T-helper 17 cell (primary cell): ENCODE measurements around the gene PTTG2. TPM values are rescaled to one million over a fixed set of nuclear protein-coding genes. Genes with fewer than 3 reads are reported as not detected.
"Not testable (repeated sequence)": the region's sequence is repeated elsewhere in the genome, so short reads cannot be mapped to it uniquely, and the experiment has no call there.

Experiments used
- ATAC-seq: fragments of 150-1000 bp; cut with Tn5 transposase; 2 replicates; pipeline ENCODE4 v1.10.0; 2021; ENCODE audit warnings: mild to moderate bottlenecking, moderate library complexity
- DNase-seq, 3 donors: peaks; one replicate each; pipeline versions ENCODE4 v3.0.0 to v3.0.0-alpha.2; 2020 to 2021
- H3K9me3 ChIP-seq: one replicate; pipeline ENCODE4 v1.7.0; 2013; ENCODE audit warnings: low read length, mild to moderate bottlenecking; ENCODE audit not compliant: control insufficient read depth, poor library complexity, severe bottlenecking
- H3K27ac Mint-ChIP-seq: one replicate; pipeline ENCODE4 v1.8.0; 2022; ENCODE audit warnings: mild to moderate bottlenecking, moderate library complexity, mixed read lengths
- H3K27me3 Mint-ChIP-seq: one replicate; pipeline ENCODE4 v1.8.0; 2022; ENCODE audit warnings: mixed read lengths
- H3K36me3 Mint-ChIP-seq: one replicate; pipeline ENCODE4 v1.8.0; 2022; ENCODE audit warnings: low read depth, mixed read lengths
- H3K4me1 Mint-ChIP-seq: one replicate; pipeline ENCODE4 v1.8.0; 2022; ENCODE audit warnings: mild to moderate bottlenecking, mixed read lengths
- H3K4me3 Mint-ChIP-seq: one replicate; pipeline ENCODE4 v1.8.0; 2022; ENCODE audit warnings: mild to moderate bottlenecking, moderate library complexity, mixed read lengths
- total RNA-seq, 4 donors: library from RNA in 2 of 4; stranded (reverse) in 2 of 4; gene quantifications; one replicate each; pipeline ENCODE4 v1.2.3 and lab custom pipeline; 2022 to 2026

Gene PTTG2
- total RNA-seq, 2 donors from 2014 or later = 1.5 TPM; not detected in 1

DNA sequence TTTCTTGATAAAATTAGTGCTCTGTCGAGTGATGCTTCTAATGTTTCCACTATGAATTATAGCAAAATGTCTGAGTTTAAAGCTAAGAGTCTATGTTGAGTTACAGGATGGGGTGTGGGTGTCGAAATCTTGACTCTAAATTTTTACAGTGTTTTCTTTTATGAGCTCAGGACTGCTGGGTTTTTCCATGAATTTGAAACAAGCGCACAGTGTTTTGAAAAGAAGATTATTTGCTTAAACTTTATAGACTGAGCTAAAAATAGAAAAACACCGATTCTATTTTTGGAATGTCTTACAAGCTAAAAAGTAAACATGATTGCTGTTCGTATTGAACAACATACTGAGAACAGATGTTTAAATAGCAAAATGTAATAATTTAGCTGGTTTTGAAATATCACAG lies 7.5 kb downstream of the PTTG2 start:
- Mint-ChIP-seq H3K27ac (peak overlapping the region; percentile 32), H3K36me3 (no peaks in the 10 kb centered on the region), H3K4me1 (peaks cover 16% of the 10 kb centered on the region), H3K27me3 (no peaks in the 10 kb centered on the region), H3K4me3 (no peak overlapping the region)
- ATAC-seq (no peak), DNase-seq (no peak)
- H3K9me3 ChIP-seq = no peaks in the 10 kb centered on the region

- DNase-seq (no peak), ATAC-seq (no peak)
- H3K27me3 Mint-ChIP-seq = no peaks in the 10 kb centered on the region
- no peaks in the 10 kb centered on the region for H3K36me3 Mint-ChIP-seq
- H3K4me3 Mint-ChIP-seq = no peak overlapping the region
- H3K9me3 ChIP-seq = no peaks in the 10 kb centered on the region
- peak overlapping the region; percentile 39 for H3K27ac Mint-ChIP-seq
- peaks cover 17% of the 10 kb centered on the region for H3K4me1 Mint-ChIP-seq
Measured at GRCh38 chr4:37968747-37969146, 8.5 kb downstream of the PTTG2 start.

DNA sequence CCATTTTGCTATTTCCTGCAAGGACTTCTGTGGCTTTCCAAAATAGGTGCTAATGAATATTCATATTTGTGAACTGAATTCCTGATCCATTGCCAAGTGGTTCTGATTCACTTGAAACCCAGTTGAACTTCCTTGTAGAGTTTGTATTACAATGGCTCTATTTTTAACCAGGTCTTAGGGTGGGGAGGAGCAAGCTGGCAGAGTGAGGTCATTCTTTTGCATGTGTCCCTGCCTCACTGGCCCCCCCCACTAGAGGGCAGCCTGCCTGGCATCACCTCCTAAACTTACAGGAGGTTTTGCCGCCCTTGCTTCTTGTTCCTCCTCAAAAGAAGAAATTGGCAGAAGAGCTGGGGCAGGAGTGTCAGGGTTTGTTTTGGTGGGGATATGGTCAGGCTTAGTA lies 10.5 kb downstream of the PTTG2 start:
- Mint-ChIP-seq H3K27me3 (no peaks in the 10 kb centered on the region), H3K4me3 (no peak overlapping the region), H3K36me3 (no peaks in the 10 kb centered on the region), H3K4me1 (peaks cover 14% of the 10 kb centered on the region), H3K27ac (no peak overlapping the region)
- ATAC-seq (peak; percentile 97), DNase-seq (peak; percentile 15 to 53 (median 19))
- H3K9me3 ChIP-seq = no peaks in the 10 kb centered on the region

GRCh38 chr4:37971202-37971601 lies 11.0 kb downstream of the PTTG2 start:
- H3K4me3 Mint-ChIP-seq = no peak overlapping the region
- no peaks in the 10 kb centered on the region for H3K9me3 ChIP-seq
- H3K36me3 Mint-ChIP-seq = no peaks in the 10 kb centered on the region
- H3K27ac Mint-ChIP-seq = no peak overlapping the region
- no peaks in the 10 kb centered on the region for H3K27me3 Mint-ChIP-seq
- DNase-seq (no peak), ATAC-seq (no peak)
- peaks cover 14% of the 10 kb centered on the region for H3K4me1 Mint-ChIP-seq

- H3K27ac Mint-ChIP-seq = no peak overlapping the region
- H3K4me3 Mint-ChIP-seq = no peak overlapping the region
Measured at GRCh38 chr4:37973441-37973840, 13.2 kb downstream of the PTTG2 start.

DNA sequence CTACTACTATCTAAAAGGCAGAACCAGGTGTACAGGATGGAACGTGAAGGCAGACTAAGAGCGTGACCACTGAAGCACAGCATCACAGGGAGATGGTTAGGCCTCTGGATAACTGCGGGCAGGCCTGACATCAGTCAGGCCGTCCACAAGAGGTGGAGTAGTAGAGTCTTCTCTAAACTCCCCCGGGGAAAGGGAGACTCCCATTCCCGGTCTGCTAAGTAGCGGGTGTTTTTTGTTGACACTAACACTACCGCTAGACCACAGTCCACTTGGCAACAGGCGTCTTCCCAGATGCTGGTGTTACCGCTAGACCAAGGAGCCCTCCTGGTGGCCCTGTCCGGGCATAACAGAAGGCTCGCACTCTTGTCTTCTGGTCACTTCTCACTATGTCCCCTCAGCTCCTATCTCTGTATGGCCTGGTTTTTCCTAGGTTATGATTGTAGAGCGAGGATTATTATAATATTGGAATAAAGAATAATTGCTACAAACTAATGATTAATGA lies 15.2 kb downstream of the PTTG2 start:
- peak overlapping the region; percentile 90 for H3K27ac Mint-ChIP-seq
- not testable (repeated sequence) for ATAC-seq, H3K4me3 Mint-ChIP-seq, H3K9me3 ChIP-seq, DNase-seq, H3K36me3 Mint-ChIP-seq, H3K27me3 Mint-ChIP-seq
- H3K4me1 Mint-ChIP-seq = peaks cover 16% of the 10 kb centered on the region

More at GRCh38 chr4:37973441-37973840, 13.2 kb downstream of the PTTG2 start:
- Mint-ChIP-seq H3K27me3 (no peaks in the 10 kb centered on the region), H3K36me3 (no peaks in the 10 kb centered on the region), H3K4me1 (peaks cover 19% of the 10 kb centered on the region)
- DNase-seq (no peak), ATAC-seq (no peak)
- no peaks in the 10 kb centered on the region for H3K9me3 ChIP-seq

DNA sequence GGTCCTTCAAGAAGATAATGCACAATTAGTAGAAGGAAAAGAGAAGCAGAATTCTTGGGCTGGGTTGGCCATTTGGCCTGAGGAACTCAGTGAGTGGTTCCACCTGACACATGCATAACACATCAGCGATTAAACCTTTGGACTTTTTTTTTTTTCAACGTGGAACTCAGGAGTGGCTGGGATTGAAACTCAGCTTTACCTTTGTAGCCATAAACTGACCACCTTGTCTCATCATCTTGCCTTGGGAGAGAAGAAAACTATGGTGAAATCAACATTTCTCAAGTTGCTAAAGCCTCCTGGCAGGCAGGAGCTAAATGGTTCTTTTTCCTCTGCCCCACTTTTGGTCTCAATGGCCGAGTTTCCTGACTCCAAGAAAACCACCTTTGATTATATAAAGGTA lies 16.3 kb downstream of the PTTG2 start:
- H3K36me3 Mint-ChIP-seq = no peaks in the 10 kb centered on the region
- no peaks in the 10 kb centered on the region for H3K27me3 Mint-ChIP-seq
- peak overlapping the region; percentile 86 for H3K4me3 Mint-ChIP-seq
- peak overlapping the region; percentile 60 for H3K27ac Mint-ChIP-seq
- ATAC-seq (no peak), DNase-seq (no peak)
- H3K4me1 Mint-ChIP-seq = peaks cover 15% of the 10 kb centered on the region
- no peaks in the 10 kb centered on the region for H3K9me3 ChIP-seq

DNA sequence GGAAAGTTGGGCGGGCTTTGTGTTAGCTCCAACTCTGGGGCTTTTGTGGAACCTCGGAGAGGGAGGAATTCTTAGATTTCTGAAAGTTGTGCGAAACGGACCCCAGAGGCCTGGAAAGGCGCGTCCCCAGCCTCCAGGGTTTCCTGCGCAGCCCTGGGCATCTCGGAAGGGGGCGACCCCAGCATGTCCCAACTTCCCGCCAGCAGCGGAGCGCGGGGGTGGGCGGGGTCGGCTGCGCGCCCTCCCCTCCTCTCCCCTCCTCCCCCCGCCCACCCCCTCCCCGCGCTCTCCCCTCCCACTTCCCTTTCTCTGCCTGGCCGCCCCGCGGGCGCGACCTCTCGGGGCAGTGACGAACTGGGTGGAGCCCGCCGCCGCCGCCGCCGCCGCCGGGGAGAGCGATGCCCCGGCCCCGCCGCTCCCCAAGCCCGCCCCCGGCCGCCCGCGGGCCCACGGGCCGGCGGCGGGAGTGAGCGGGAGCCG lies 16.8 kb downstream of the PTTG2 start:
- H3K9me3 ChIP-seq = no peaks in the 10 kb centered on the region
- Mint-ChIP-seq H3K27me3 (no peaks in the 10 kb centered on the region), H3K36me3 (no peaks in the 10 kb centered on the region), H3K4me1 (peaks cover 18% of the 10 kb centered on the region), H3K27ac (peak overlapping the region; percentile 60), H3K4me3 (peak overlapping the region; percentile 86)
- ATAC-seq = peak; percentile 88
- DNase-seq = peak; percentile 72 to 79 (median 77)

GRCh38 chr4:37977471-37978247 lies 17.5 kb downstream of the PTTG2 start:
- DNase-seq = peak; percentile 57 to 69 (median 67)
- Mint-ChIP-seq H3K4me1 (peaks cover 24% of the 10 kb centered on the region), H3K4me3 (peak overlapping the region; percentile 86), H3K27me3 (no peaks in the 10 kb centered on the region), H3K36me3 (no peaks in the 10 kb centered on the region), H3K27ac (peak overlapping the region; percentile 39)
- no peaks in the 10 kb centered on the region for H3K9me3 ChIP-seq
- peak; percentile 83 for ATAC-seq

DNA sequence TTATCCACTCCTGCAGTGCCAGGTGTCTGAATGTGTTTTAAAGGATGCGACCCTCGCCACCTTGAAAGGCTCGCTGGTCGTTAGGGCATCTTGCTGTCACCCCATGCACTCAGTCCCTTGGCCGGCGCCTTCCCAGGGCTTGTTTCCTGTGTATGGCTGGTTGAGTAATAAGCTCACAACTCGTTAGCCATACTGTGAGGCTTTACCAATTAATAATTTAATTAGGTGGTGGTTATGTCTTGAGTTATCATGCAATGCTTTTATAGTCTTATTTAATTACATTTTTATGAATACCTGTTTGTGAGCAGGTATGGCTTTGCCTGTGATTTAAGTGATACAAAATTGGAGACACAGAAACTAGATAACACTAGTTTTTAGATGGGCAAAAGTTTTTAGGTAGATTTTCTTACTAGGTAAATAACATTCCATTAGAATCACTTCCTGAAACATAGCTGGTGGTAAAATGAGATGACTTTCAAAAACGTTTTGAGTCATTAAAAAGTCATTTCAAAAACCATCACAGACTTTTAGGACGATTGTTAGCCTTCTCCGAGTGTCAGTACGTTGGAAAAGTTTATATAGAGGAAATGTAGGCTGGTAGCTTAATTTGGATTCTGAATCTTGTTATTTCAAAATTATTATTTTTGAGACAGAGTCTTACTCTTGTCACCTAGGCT lies 18.2 kb downstream of the PTTG2 start:
- Mint-ChIP-seq H3K4me1 (peaks cover 24% of the 10 kb centered on the region), H3K27ac (peak overlapping the region; percentile 39), H3K36me3 (no peaks in the 10 kb centered on the region), H3K4me3 (peak overlapping the region; percentile 86), H3K27me3 (no peaks in the 10 kb centered on the region)
- ATAC-seq = no peak
- no peak for DNase-seq
- no peaks in the 10 kb centered on the region for H3K9me3 ChIP-seq

- peaks cover 21% of the 10 kb centered on the region for H3K4me1 Mint-ChIP-seq
- no peaks in the 10 kb centered on the region for H3K9me3 ChIP-seq
- no peak overlapping the region for H3K27ac Mint-ChIP-seq
- ATAC-seq = no peak
- H3K36me3 Mint-ChIP-seq = no peaks in the 10 kb centered on the region
- H3K27me3 Mint-ChIP-seq = no peaks in the 10 kb centered on the region
- DNase-seq = no peak
- H3K4me3 Mint-ChIP-seq = no peak overlapping the region
Measured at GRCh38 chr4:37980246-37980645, 20.0 kb downstream of the PTTG2 start.

DNA sequence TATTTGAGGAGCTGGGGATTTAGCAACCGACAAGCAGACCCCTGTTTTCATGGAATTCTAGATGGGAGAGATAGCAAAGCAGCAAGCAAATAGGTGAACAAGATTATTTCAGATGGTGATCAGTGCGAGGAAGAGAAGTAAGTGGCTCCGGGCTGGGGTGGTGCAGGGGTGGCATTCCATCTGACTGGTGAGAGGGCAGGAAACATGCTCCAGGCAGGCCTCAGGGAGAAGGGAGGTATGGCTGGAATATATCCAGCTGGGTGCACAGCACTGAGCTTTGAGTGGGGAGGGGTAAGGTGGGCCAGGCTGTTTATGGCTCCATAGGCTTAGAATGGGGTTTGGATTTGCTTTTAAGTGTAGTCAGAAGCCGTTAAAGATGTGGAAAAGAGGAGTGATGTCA lies 21.2 kb downstream of the PTTG2 start:
- no peak for ATAC-seq
- Mint-ChIP-seq H3K27me3 (no peaks in the 10 kb centered on the region), H3K4me3 (no peak overlapping the region), H3K4me1 (peaks cover 24% of the 10 kb centered on the region), H3K36me3 (no peaks in the 10 kb centered on the region), H3K27ac (peak overlapping the region; percentile 16)
- H3K9me3 ChIP-seq = no peaks in the 10 kb centered on the region
- no peak for DNase-seq

DNA sequence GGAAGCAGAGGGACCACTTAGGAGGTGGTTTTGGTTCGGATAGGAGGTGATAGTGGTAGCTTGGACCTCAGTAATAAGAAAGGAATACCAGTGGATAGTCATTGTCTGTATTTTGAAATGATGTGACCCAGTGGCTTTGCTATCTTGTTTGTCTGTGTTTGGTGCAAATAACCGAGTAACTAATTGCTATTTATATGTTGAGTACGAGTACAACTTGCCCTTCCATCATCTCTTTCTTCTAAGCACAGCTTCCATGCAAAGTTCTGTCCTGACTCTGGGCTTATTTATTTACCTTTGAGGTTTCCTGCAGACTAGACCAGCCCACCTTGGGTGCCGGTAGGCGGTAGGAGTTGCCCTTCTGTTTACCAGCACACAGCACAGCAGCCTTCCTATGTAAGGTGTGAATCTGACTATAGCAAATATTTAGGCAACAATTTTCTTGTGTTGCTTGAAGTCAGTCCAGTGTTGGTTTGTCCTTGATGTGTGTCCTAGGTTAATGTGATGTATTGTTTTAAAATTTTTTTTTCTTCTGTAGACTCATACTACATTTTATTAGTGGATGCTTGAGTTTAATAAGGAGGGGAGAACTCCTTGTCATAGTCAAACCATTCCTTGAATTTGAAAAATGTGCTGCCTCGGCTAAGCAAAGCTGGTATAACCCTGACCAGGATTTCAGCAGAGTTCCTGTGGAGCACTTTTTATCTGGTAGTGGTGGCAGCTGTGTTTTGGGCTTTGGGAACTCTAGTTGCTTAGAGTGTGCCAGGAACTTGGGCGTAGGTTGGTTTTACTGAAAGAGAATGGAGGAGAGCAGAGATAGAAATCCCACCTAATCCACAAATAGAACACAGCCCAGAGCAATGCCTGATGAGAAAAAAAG lies 21.9 kb downstream of the PTTG2 start:
- no peaks in the 10 kb centered on the region for H3K9me3 ChIP-seq
- Mint-ChIP-seq H3K4me1 (peaks cover 24% of the 10 kb centered on the region), H3K27me3 (no peaks in the 10 kb centered on the region), H3K4me3 (no peak overlapping the region), H3K27ac (peak overlapping the region; percentile 16), H3K36me3 (no peaks in the 10 kb centered on the region)
- ATAC-seq (no peak), DNase-seq (no peak)
